NCI-H128 (cell line): ENCODE measurements around the gene HIGD1A.
"Not testable (repeated sequence)": the region's sequence is repeated elsewhere in the genome, so short reads cannot be mapped to it uniquely, and the experiment has no call there.

Source experiments
- DNase-seq: peaks from one replicate; lab custom pipeline; 2025; ENCODE audit not compliant: unreplicated experiment; lab: John Stamatoyannopoulos, UW

The HIGD1A gene

GRCh38 chr3:42829628-42830436 lies 25.5 kb upstream of the HIGD1A start:
- DNase-seq, result no peak

- DNase-seq, result no peak
These were observed 24.9 kb upstream of the HIGD1A start for GRCh38 chr3:42829083-42829627.

DNA sequence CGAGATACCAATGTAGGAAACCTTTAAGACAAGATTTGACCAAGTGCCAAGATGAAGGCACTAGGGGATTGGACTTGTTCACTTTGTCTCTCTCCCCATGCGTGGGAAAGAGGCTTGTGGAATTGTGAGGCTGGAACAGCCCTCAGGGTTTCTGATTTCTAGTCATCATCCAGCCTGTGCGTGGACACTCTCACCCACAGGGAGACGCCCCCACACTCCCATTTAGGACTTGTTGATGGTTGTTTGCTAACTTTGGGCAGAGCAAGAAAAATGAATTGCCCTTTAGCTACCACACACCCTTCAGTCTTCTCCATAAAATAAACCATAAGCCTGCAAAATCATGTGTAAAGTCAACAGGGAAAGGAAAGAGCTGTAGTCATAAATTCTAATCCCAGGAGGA lies 23.4 kb upstream of the HIGD1A start:
- DNase-seq, result no peak

DNA sequence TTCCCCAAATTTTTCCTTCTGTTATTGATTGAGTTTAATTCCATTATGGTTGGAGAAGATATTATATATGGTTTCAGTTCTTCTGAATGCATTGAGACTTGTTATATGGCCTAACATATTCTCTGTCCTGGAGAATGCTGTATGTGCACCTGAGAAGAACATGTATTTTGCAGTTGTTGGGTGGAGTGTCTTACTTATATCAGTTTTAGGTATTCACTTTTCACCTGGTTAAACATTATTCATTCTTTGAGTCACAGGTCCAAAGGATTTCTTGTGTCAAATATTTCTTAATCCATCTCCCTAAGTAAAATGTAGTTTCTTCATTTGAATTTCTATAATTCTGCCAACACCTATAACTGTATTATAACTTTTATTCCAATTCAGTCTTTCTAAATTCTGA lies 22.7 kb upstream of the HIGD1A start:
- no peak for DNase-seq

DNA sequence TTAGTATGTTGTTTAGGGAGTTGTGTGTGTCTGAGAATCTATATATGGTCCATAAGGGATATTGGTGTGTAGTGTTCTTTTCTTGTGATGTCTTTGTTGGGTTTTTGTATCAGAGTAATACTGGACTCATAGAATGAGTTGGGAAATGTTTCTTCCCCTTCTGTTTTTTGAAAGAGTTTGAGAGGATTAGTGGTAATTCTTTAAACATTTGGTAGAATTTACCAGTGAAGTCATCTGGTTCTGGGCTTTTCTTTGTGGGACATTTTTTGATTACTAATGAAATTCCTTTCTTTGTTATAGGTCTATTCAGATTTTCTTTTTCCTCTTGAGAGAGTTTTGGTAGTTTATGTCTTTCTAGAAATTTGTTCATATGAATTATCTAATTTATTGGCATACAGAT lies 21.9 kb upstream of the HIGD1A start:
- DNase-seq, result no peak

- peak; percentile 30 for DNase-seq
These were observed 19.1 kb upstream of the HIGD1A start for GRCh38 chr3:42823351-42823750.

GRCh38 chr3:42822828-42823227 lies 18.5 kb upstream of the HIGD1A start:
- DNase-seq, result no peak

DNA sequence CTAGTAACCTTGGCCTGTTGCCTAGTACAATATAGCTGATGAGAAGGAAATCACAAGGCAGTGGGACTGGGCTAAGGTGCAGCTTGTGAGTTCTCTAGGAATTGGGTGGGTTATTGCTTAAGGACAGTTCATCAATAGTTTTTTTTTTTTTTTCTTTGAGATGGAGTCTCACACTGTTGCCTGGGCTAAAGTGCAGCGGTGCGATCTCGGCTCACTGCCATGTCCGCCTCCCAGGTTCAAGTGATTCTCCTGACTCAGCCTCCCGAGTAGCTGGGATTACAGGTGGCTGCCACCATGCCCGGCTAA lies 16.4 kb upstream of the HIGD1A start:
- DNase-seq, result no peak

DNA sequence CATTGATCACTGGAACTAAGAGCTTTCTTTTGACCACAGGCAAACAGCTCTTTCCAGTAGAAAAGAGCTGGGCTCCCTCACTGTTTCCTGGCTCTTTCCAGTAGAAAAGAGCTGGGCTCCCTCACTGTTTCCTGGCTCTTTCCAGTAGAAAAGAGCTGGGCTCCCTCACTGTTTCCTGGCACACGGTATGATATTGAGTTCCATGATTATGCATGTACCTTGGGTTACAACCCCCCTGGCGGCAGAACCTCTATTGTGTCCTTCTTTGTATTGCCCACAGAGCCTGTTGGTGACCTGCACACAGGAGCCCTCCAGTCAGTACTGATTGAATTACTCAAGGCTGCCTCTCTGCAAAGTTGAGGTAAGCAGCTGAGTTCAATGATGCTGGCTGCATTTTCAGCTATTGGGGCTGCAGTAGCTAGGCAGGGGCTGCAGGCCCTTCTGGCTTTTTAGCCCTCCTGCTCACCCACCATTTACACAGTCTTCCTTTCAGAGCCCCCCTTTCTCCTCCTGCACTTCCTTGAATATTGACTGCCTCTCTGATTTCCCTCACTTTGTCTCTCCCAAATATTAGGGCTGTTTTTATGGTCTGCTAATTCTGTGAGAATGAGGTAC lies 15.2 kb upstream of the HIGD1A start:
- no peak for DNase-seq

DNA sequence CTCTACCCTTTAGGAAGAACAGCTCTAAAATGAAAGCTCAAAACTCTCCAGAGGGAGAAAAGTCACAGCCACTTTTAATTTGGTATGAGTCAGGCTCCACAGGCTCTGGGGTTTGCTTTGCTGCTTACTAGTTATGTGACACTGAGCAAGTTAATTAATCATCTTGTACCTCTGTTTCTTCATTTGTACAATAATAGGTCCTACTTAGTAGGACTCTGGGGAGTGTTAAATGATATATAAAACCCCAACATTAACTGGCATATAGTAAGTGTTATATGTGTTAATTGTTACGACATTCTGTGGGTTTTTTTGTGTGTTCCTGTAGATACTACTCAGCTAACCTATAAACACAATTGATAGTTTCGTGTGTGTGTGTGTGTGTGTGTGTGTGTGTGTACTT lies 11.5 kb upstream of the HIGD1A start:
- DNase-seq, result no peak

DNA sequence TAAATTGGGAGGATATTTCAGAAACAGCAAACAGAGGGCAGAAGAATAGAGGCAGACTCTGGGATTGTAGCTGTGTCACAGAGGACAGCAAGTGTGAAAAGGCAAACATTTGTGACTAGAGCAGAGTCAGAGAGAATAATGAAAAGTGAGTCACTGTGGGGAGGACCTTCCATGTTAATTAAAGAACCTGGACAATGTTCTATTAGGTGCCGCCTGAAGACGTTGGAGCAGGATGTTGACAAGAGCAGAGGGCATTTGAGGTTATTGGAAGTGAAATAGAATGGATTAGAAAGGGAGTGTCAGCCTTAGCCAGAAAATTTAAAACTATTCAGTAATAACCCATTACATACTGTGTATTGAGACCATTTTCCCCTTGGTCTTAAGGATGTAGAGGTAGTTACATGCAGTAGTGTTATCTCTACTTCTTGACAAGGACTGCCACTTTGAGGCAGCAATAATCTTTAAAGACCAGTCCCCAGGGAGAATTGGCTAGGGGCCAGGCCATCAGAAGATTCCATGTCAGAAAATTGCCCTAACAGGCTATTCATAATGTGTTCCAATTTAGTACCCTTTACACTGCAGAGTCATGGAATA lies 10.7 kb upstream of the HIGD1A start:
- DNase-seq, result no peak

DNA sequence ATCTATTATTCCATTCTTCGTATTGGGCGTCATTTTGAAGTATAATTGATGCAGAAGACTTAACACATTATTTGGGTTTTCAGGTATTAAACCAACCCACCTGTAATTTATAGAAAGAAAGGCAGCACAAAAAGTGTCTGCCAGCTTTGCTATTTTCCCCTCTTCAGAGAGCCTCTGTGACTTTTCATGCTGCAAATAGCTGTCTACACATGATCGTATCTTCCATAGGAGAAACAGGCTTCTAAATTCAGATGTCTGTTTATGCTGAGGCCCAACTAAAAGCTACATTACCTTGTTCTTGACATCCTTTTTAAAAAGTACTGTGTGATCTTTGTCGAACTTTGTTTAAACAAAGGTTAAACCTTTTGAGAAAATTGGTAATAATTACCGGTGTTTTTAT lies 10.0 kb upstream of the HIGD1A start:
- DNase-seq, result no peak

- DNase-seq, result not testable (repeated sequence)
These were observed 7.0 kb upstream of the HIGD1A start for GRCh38 chr3:42811118-42811883.

DNA sequence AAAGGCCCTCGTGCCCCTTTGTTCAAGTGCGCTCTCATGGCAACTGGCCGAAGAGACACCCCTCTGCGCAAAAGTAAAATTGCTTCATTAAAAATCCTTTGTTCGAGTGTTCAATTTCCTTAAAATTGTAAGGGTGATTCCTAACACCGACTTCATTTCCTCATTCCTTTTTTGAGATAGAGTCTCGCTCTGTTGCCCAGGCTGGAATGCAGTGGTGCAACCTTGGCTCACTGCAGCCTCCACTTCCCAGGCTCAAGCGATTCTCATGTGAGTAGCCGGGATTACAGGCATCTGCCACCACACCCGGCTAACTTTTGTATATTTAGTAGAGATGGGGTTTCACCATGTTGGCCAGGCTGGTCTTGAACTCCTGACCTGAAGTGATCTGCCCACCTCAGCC lies 6.4 kb upstream of the HIGD1A start:
- DNase-seq, result not testable (repeated sequence)

DNA sequence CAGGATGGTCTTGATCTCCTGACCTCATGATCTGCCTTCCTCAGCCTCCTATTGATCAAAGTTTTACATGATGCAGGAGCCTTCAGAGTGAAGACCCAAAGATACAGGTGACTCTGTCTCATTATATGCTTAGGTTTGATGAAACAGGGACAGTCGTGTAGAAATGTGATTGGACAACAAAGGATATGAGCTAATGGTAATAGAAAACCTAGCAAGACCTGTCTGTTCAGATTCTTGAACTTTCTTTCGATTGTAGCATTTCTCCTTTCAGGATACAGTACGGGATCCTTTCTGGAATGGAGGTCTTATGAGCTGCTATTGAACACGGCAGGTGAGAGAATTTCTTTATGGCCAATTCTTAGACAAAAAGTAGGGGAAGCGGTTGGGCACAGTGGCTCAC lies 4.9 kb upstream of the HIGD1A start, which contains the start of gene ACKR2:
TSS of gene ACKR2 (plus strand) at position 244 of the 400 bp plus-strand sequence. CDS start 55,058 bp downstream, outside the sequence.
- no peak for DNase-seq

GRCh38 chr3:42807929-42808328 lies 3.6 kb upstream of the HIGD1A start:
- no peak for DNase-seq

DNA sequence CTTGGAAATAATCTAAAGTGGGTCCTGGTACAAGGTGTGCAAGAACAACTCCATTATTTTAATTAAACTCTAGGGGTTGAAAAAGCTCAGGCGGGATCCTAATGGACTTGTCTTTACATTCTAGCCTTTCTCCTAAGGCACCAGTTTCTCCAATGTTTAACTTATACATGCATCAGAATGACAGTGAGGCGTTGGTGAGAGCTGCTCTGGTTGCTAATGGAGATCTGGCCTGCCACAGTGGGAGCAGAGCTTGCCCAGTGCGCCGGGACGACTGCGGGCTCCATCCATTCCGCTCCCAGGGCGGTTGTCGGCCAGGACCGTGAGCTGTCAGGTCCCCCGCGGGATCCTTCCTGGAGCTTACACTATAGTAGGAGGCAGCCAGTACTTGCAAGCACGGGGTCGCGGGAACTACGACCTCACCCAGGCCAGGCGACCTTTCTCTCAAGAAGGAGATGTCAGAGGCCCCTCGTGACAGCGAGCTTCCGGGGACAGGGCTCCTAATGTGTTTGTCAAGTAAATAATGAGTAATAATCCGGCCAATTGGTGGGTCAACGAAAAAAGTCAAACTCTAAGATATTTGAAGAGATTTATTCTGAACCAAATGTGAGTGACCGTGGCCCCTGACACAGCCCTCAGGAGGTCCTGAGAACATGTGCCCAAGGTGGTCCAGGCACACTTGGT lies 991 bp upstream of the HIGD1A start:
- no peak for DNase-seq

- no peak for DNase-seq
These were observed 492 bp upstream of the HIGD1A start for GRCh38 chr3:42804831-42805132.

GRCh38 chr3:42803414-42804105 lies 730 bp downstream of the HIGD1A start:
- no peak for DNase-seq

GRCh38 chr3:42802876-42803413 lies 1.3 kb downstream of the HIGD1A start:
- DNase-seq, result no peak
